CD14-positive monocyte (primary cell): ENCODE data around the gene SRPK2. TPM values are rescaled to one million over a fixed set of nuclear protein-coding genes. Genes with fewer than 3 reads are reported as not detected.
A peak's percentile ranks its signal among the peaks of the same experiment; 100 is the strongest.

Experiments
- DNase-seq, 3 donors: peaks; one replicate each; pipeline ENCODE4 v3.0.0-alpha.2; 2011 to 2022
- H2AFZ ChIP-seq: 2 replicates; pipeline ENCODE4 v1.6.0; 2012; ENCODE audit warnings: mild to moderate bottlenecking, low read depth, low read length, inconsistent platforms; ENCODE audit not compliant: insufficient read depth, poor library complexity, severe bottlenecking
- H3K27ac ChIP-seq, 2 donors: 1 replicate in 1 of 2; 2 replicates in 1 of 2; pipeline ENCODE4 v1.5.1; 2012 to 2013; ENCODE audit warnings: low read length in 2 of 2, control low read depth in 1 of 2, inconsistent platforms in 1 of 2, low read depth in 1 of 2, mild to moderate bottlenecking in 1 of 2
- H3K27me3 ChIP-seq, 2 donors: one replicate each; pipeline versions ENCODE4 v1.6.0 to v1.6.1; 2011 to 2013; ENCODE audit warnings: low read length in 2 of 2; ENCODE audit not compliant: control insufficient read depth in 2 of 2, insufficient read depth in 2 of 2
- H3K36me3 ChIP-seq, 2 donors: replicated peaks in 1 of 2; 1 replicate in 1 of 2; 2 replicates in 1 of 2; pipeline versions ENCODE4 v1.5.1 to v1.6.1; 2012 to 2013; ENCODE audit warnings: low read length in 2 of 2, control low read depth in 1 of 2, inconsistent platforms in 1 of 2, mild to moderate bottlenecking in 1 of 2; ENCODE audit not compliant: insufficient read depth in 2 of 2, control insufficient read depth in 1 of 2
- H3K4me1 ChIP-seq, 2 donors: 1 replicate in 1 of 2; 2 replicates in 1 of 2; pipeline versions ENCODE4 v1.5.1 to v1.6.1; 2012 to 2013; ENCODE audit warnings: low read length in 2 of 2, control low read depth in 1 of 2, inconsistent platforms in 1 of 2, mild to moderate bottlenecking in 1 of 2, moderate library complexity in 1 of 2; ENCODE audit not compliant: insufficient read depth in 2 of 2, control insufficient read depth in 1 of 2
- H3K4me2 ChIP-seq: replicated peaks from 2 replicates; pipeline ENCODE3; 2012; ENCODE audit warnings: low read length, moderate library complexity, mild to moderate bottlenecking; ENCODE audit not compliant: poor library complexity, severe bottlenecking; ENCODE audit errors: extremely low read depth
- H3K4me3 ChIP-seq, 3 experiments: fragments of 200-600 bp in 1 of 3; sonication (generic) in 1 of 3; replicated peaks in 1 of 3; 1 replicate in 2 of 3; 2 replicates in 1 of 3; pipeline ENCODE4 v1.5.1; 2011 to 2013; ENCODE audit warnings: low read length in 3 of 3, mild to moderate bottlenecking in 3 of 3, control low read depth in 2 of 3, low read depth in 2 of 3, inconsistent platforms in 1 of 3, moderate library complexity in 1 of 3
- H3K79me2 ChIP-seq: 2 replicates; pipeline ENCODE4 v1.6.0; 2012; ENCODE audit warnings: mild to moderate bottlenecking, control low read depth, inconsistent platforms, low read length, moderate library complexity; ENCODE audit not compliant: insufficient read depth
- H3K9ac ChIP-seq: 2 replicates; pipeline ENCODE4 v1.6.0; 2017; ENCODE audit warnings: low read length, mild to moderate bottlenecking; ENCODE audit not compliant: insufficient read depth, poor library complexity, severe bottlenecking
- H3K9me3 ChIP-seq, 2 donors: replicated peaks in 1 of 2; 1 replicate in 1 of 2; 2 replicates in 1 of 2; pipeline versions ENCODE4 v1.5.1 to v1.6.1; 2012 to 2013; ENCODE audit warnings: low read length in 2 of 2, control low read depth in 1 of 2; ENCODE audit not compliant: control insufficient read depth in 1 of 2, insufficient read depth in 1 of 2
- H4K20me1 ChIP-seq: 2 replicates; pipeline ENCODE4 v1.6.0; 2012; ENCODE audit warnings: mild to moderate bottlenecking, low read length, control low read depth, moderate library complexity; ENCODE audit not compliant: insufficient read depth
- H3K27ac Mint-ChIP-seq, 7 donors: one replicate each; pipeline ENCODE4 v1.8.0; 2020; ENCODE audit warnings: mild to moderate bottlenecking in 7 of 7, mixed read lengths in 7 of 7, moderate library complexity in 6 of 7, inconsistent platforms in 2 of 7
- H3K27me3 Mint-ChIP-seq, 3 donors: one replicate each; pipeline ENCODE4 v1.8.0; 2021 to 2022; ENCODE audit warnings: low read depth in 3 of 3, mild to moderate bottlenecking in 3 of 3, mixed read lengths in 3 of 3, moderate library complexity in 3 of 3, inconsistent platforms in 1 of 3
- H3K36me3 Mint-ChIP-seq, 2 donors: one replicate each; pipeline ENCODE4 v1.8.0; 2020; ENCODE audit warnings: mixed read lengths in 2 of 2, inconsistent platforms in 1 of 2, mild to moderate bottlenecking in 1 of 2
- H3K4me1 Mint-ChIP-seq: one replicate; pipeline ENCODE4 v1.8.0; 2020; ENCODE audit warnings: mild to moderate bottlenecking, mixed read lengths
- H3K4me3 Mint-ChIP-seq, 2 donors: one replicate each; pipeline ENCODE4 v1.8.0; 2020; ENCODE audit warnings: mild to moderate bottlenecking in 2 of 2, mixed read lengths in 2 of 2, moderate library complexity in 1 of 2
- H3K9me3 Mint-ChIP-seq, 7 donors: one replicate each; pipeline ENCODE4 v1.8.0; 2020 to 2022; ENCODE audit warnings: mixed read lengths in 7 of 7, mild to moderate bottlenecking in 6 of 7, moderate library complexity in 6 of 7, inconsistent platforms in 2 of 7
- CTCF ChIP-seq: fragments of 200-600 bp; IDR thresholded peaks from one replicate; pipeline ENCODE4 v1.8.0; 2022; ENCODE audit warnings: antibody characterized with exemption, mild to moderate bottlenecking
- WGBS: methylation state at CpG from one replicate; pipeline ENCODE4 v1.1.5; 2013; ENCODE audit warnings: missing lambda C conversion rate; ENCODE audit not compliant: insufficient coverage; 5-methylcytosine and 5-hydroxymethylcytosine counted together
- intact Hi-C, 2 donors: fragments of 100-400 bp; cut with micrococcal nuclease; formaldehyde crosslinking; loops; one replicate each; pipeline versions ENCODE4 v1.15.0 to v1.15.1; 2023
- polyA plus RNA-seq, 3 donors: library from polyadenylated mRNA; depleted of rRNA in 1 of 3; unstranded in 2 of 3; stranded (reverse) in 1 of 3; fragments of 300-500 nt in 2 of 3; fragments of >200 nt in 1 of 3; fragmentation: Illumina TruSeq in 2 of 3; gene quantifications; 1 replicate in 2 of 3; 2 replicates in 1 of 3; pipeline ENCODE4 v1.2.3, GENCODE V29; 2012 to 2021

SRPK2 gene
- polyA plus RNA-seq, 3 donors: 12.6 to 37.7 (median 30.0) TPM

- TF ChIP-seq CTCF: no peak
- Histone ChIP-seq H3K27ac (no peak overlapping the region), H2AFZ (no peak overlapping the region), H3K79me2 (peaks cover 32% of the 10 kb centered on the region), H3K27me3 (no peaks in the 10 kb centered on the region), H4K20me1 (peaks cover 84% of the 10 kb centered on the region), H3K36me3 (no peaks in the 10 kb centered on the region), H3K4me1 (no peaks in the 10 kb centered on the region), H3K9ac (no peak overlapping the region), H3K9me3 (no peaks in the 10 kb centered on the region), H3K4me3 (no peak overlapping the region), H3K4me2 (no peak overlapping the region)
- peaks cover 8% of the 10 kb centered on the region for H3K4me1 Mint-ChIP-seq
- H3K9me3 Mint-ChIP-seq: peaks cover 0 to 2% (median 0%) of the 10 kb centered on the region in 7 donors
- DNase-seq: no peak
- intact Hi-C loops: no loop called here
- H3K27me3 Mint-ChIP-seq: no peaks in the 10 kb centered on the region
- no peak overlapping the region for H3K27ac Mint-ChIP-seq
- peaks cover 3 to 4% of the 10 kb centered on the region in 2 donors for H3K36me3 Mint-ChIP-seq
- WGBS: 100% methylated on average over 2 of the region's 12 CpGs
- H3K4me3 Mint-ChIP-seq: no peak overlapping the region
Observed at GRCh38 chr7:105285118-105285874, 103.4 kb downstream of the SRPK2 start.

GRCh38 chr7:105284014-105284413 lies 104.7 kb downstream of the SRPK2 start:
- Histone ChIP-seq H3K4me2 (no peak overlapping the region), H3K9me3 (no peaks in the 10 kb centered on the region), H3K27me3 (no peaks in the 10 kb centered on the region), H3K4me1 (no peaks in the 10 kb centered on the region), H3K4me3 (no peak overlapping the region), H3K9ac (no peak overlapping the region), H4K20me1 (peaks cover 80% of the 10 kb centered on the region), H3K36me3 (no peaks in the 10 kb centered on the region), H2AFZ (no peak overlapping the region), H3K79me2 (peaks cover 32% of the 10 kb centered on the region), H3K27ac (no peak overlapping the region)
- no peak for DNase-seq
- 87% methylated on average over 3 of the region's 6 CpGs for WGBS
- intact Hi-C loops: no loop called here
- TF ChIP-seq CTCF: no peak
- no peaks in the 10 kb centered on the region for H3K27me3 Mint-ChIP-seq
- H3K4me1 Mint-ChIP-seq: peaks cover 11% of the 10 kb centered on the region
- H3K9me3 Mint-ChIP-seq: peaks cover 0 to 2% (median 0%) of the 10 kb centered on the region in 7 donors
- peaks cover 2 to 4% of the 10 kb centered on the region in 2 donors for H3K36me3 Mint-ChIP-seq
- H3K27ac Mint-ChIP-seq: peak overlapping the region in 1 of 7 donors; percentile 50
- H3K4me3 Mint-ChIP-seq: no peak overlapping the region
